Karpas-422 (cell line): ENCODE measurements around the gene PTH2. TPM values are rescaled to one million over a fixed set of nuclear protein-coding genes. Genes with fewer than 3 reads are reported as not detected.
"Not testable (repeated sequence)": the region's sequence is repeated elsewhere in the genome, so short reads cannot be mapped to it uniquely, and the experiment has no call there.

Experiments used
- DNase-seq: peaks from one replicate; pipeline ENCODE4 v3.0.0-alpha.2; 2015
- H2AFZ ChIP-seq: fragments of 200-600 bp; sonication (generic); 2 replicates; pipeline ENCODE4 v1.6.1; 2014; ENCODE audit warnings: antibody characterized with exemption, low read length, mixed read lengths
- H3K27ac ChIP-seq: fragments of 200-600 bp; sonication (generic); 2 replicates; pipeline ENCODE4 v1.5.1; 2014; ENCODE audit warnings: mild to moderate bottlenecking, low read length, moderate library complexity
- H3K27me3 ChIP-seq: fragments of 200-600 bp; sonication (generic); 2 replicates; pipeline ENCODE4 v1.6.1; 2014; ENCODE audit warnings: low read length, mixed read lengths
- H3K36me3 ChIP-seq: fragments of 200-600 bp; sonication (generic); 2 replicates; pipeline ENCODE4 v1.6.1; 2014; ENCODE audit warnings: low read length, mixed read lengths; ENCODE audit not compliant: insufficient read depth
- H3K4me1 ChIP-seq: fragments of 200-600 bp; sonication (generic); 2 replicates; pipeline ENCODE4 v1.6.1; 2014; ENCODE audit warnings: mild to moderate bottlenecking, low read length, mixed read lengths
- H3K4me2 ChIP-seq: fragments of 200-600 bp; sonication (generic); 2 replicates; pipeline ENCODE4 v1.6.1; 2014; ENCODE audit warnings: low read length, low read depth, mild to moderate bottlenecking; ENCODE audit not compliant: poor library complexity, severe bottlenecking
- H3K4me3 ChIP-seq: fragments of 200-600 bp; sonication (generic); 2 replicates; pipeline ENCODE4 v1.5.1; 2014; ENCODE audit warnings: mild to moderate bottlenecking, antibody characterized with exemption, low read length, mixed read lengths
- H3K79me2 ChIP-seq: fragments of 200-600 bp; sonication (generic); 2 replicates; pipeline ENCODE4 v1.6.1; 2014; ENCODE audit warnings: mild to moderate bottlenecking, low read length, mixed read lengths
- H3K9ac ChIP-seq: fragments of 200-600 bp; sonication (generic); 2 replicates; pipeline ENCODE4 v1.6.0; 2014; ENCODE audit warnings: low read length
- H3K9me2 ChIP-seq: fragments of 200-600 bp; sonication (generic), shearing (Covaris generic); replicated peaks from 2 replicates; pipeline ENCODE4 v1.6.0; 2014; ENCODE audit warnings: mild to moderate bottlenecking, low read length, moderate library complexity; ENCODE audit not compliant: insufficient read depth
- H3K9me3 ChIP-seq: fragments of 300-700, 200-600 bp; sonication (generic); 2 replicates; pipeline ENCODE4 v1.6.1; 2014; ENCODE audit warnings: low read length, mixed read lengths
- H4K20me1 ChIP-seq: fragments of 200-600 bp; sonication (generic); 2 replicates; pipeline ENCODE4 v1.6.1; 2014; ENCODE audit warnings: mild to moderate bottlenecking, antibody characterized with exemption, low read length, low read depth; ENCODE audit not compliant: insufficient read depth
- total RNA-seq: library from RNA; depleted of rRNA; stranded (reverse); fragments of >200 nt; shearing (Covaris generic); gene quantifications from 2 replicates; pipeline ENCODE4 v1.2.3, GENCODE V29; 2014; ENCODE audit warnings: low replicate concordance

The PTH2 gene
- total RNA-seq, 1 experiment from 2014 or later, result not detected

DNA sequence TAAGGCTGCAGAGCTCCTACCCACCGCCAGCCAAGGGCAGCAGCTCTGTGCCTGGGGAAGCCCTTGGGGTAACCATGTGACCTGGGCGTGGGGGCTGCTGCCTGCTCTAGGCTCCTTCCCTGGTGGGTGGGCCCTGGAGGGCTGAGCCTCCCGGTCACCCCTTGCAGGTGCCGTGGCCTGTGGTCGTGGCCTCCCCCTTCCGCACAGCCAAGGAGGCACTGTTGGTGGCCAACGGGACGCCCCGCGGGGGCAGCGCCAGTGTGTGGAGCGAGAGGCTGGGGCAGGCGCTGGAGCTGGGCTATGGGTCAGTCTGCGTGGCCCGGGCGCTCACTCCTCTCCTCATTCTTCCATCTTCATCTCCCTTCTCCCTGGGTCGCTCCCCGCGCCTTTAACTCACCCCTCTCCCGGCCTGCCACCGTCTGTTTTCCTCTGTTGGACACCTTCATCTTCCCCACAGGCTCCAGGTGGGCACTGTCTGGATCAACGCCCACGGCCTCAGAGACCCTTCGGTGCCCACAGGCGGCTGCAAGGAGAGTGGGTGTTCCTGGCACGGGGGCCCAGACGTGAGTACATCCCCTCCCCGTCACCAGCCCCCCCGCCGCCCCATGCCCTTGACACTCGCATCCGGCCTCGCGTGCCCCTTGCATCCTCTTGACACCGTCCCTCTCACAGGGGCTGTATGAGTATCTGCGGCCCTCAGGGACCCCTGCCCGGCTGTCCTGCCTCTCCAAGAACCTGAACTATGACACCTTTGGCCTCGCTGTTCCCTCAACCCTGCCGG lies 40.9 kb upstream of the PTH2 start:
- Histone ChIP-seq H3K27me3 (no peaks in the 10 kb centered on the region), H3K27ac (no peak overlapping the region), H3K36me3 (peaks cover 28% of the 10 kb centered on the region), H3K9ac (no peak overlapping the region), H3K4me3 (no peak overlapping the region), H4K20me1 (no peaks in the 10 kb centered on the region), H3K9me3 (no peaks in the 10 kb centered on the region), H3K4me2 (no peak overlapping the region), H3K4me1 (peaks cover 12% of the 10 kb centered on the region), H3K79me2 (no peaks in the 10 kb centered on the region), H2AFZ (no peak overlapping the region), H3K9me2 (no peaks in the 10 kb centered on the region)
- no peak for DNase-seq

DNA sequence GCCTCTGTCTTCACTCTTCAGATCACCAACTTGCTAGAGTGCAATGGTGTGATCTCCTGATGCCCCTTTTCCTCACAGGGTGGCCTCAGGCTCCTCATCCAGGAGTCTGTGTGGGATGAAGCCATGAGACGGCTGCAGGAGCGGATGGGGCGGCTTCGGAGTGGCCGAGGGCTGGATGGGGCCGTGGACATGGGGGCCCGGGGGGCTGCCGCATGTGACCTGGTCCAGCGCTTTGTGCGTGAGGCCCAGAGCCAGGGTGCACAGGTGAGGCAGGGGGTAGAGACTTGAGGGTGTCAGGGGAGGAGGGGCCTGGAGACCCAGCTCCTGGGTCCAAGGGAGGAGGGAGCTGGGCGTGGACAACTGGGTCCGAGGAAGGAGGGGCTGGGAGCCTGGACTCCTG lies 39.3 kb upstream of the PTH2 start:
- Histone ChIP-seq H3K27ac (no peak overlapping the region), H3K4me2 (no peak overlapping the region), H3K9me2 (no peaks in the 10 kb centered on the region), H2AFZ (no peak overlapping the region), H3K4me3 (no peak overlapping the region), H3K79me2 (no peaks in the 10 kb centered on the region), H3K36me3 (peaks cover 28% of the 10 kb centered on the region), H3K9me3 (no peaks in the 10 kb centered on the region), H4K20me1 (no peaks in the 10 kb centered on the region), H3K9ac (no peak overlapping the region), H3K27me3 (no peaks in the 10 kb centered on the region), H3K4me1 (no peaks in the 10 kb centered on the region)
- no peak for DNase-seq

DNA sequence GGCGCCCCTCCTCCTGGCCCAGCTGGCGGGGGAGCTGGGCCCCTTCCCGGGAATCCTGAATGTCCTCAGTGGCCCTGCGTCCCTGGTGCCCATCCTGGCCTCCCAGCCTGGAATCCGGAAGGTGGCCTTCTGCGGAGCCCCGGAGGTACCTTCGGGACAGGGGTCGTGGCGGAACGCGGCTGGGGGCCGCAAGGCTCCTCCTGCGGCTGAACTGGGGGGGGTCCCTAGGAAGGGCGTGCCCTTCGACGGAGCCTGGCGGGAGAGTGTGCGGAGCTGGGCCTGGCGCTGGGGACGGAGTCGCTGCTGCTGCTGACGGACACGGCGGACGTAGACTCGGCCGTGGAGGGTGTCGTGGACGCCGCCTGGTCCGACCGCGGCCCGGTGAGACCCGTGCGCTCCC lies 38.4 kb upstream of the PTH2 start:
- DNase-seq, result no peak
- Histone ChIP-seq H3K79me2 (no peaks in the 10 kb centered on the region), H4K20me1 (no peaks in the 10 kb centered on the region), H3K9me3 (no peaks in the 10 kb centered on the region), H3K4me1 (no peaks in the 10 kb centered on the region), H3K4me2 (no peak overlapping the region), H3K9me2 (no peaks in the 10 kb centered on the region), H3K27me3 (no peaks in the 10 kb centered on the region), H3K9ac (no peak overlapping the region), H2AFZ (no peak overlapping the region), H3K27ac (no peak overlapping the region), H3K4me3 (no peak overlapping the region), H3K36me3 (peaks cover 28% of the 10 kb centered on the region)

DNA sequence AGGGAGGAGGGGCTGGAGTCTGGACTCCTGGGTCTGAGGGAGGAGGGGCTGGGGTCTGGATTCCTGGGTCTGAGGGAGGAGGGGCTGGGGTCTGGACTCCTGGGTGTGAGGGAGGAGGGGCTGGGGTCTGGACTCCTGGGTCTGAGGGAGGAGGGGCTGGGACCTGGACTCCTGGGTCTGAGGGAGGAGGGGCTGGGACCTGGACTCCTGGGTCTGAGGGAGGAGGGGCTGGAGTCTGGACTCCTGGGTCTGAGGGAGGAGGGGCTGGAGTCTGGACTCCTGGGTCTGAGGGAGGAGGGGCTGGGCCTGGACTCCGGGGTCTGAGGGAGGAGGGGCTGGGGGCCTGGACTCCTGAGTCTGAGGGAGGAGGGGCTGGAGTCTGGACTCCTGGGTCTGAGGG lies 37.9 kb upstream of the PTH2 start:
- H3K4me3 ChIP-seq, H3K9me2 ChIP-seq, H3K9ac ChIP-seq, H4K20me1 ChIP-seq, DNase-seq, H3K4me2 ChIP-seq, H3K4me1 ChIP-seq, H2AFZ ChIP-seq, H3K27ac ChIP-seq, H3K27me3 ChIP-seq, H3K79me2 ChIP-seq, H3K9me3 ChIP-seq: not testable (repeated sequence)
- H3K36me3 ChIP-seq, result peaks cover 32% of the 10 kb centered on the region

DNA sequence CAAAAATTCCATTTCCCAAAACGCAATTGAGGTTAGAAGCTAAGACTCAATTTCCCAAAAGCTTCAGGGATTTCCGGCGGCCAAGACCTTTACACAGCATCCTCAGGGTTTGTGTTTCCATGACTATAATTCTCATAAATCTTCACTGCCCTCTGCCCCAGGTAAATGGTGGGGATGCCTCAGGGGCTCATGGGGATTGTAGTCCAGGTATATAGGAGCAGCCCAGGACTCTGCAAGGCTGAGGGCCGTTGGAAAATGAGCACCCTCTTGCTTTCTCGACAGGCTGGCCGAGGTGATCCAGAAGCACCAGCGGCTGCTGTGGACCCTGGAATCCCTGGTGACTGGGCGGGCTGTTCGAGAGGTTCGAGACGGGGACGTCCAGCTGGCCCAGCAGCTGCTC lies 36.1 kb upstream of the PTH2 start:
- H3K4me1 ChIP-seq, result peaks cover 3% of the 10 kb centered on the region
- H3K36me3 ChIP-seq, result peaks cover 24% of the 10 kb centered on the region
- no peak overlapping the region for H3K4me3 ChIP-seq
- no peak overlapping the region for H2AFZ ChIP-seq
- no peak overlapping the region for H3K9ac ChIP-seq
- H3K27ac ChIP-seq, result no peak overlapping the region
- H4K20me1 ChIP-seq, result no peaks in the 10 kb centered on the region
- H3K9me2 ChIP-seq, result no peaks in the 10 kb centered on the region
- DNase-seq, result no peak
- H3K79me2 ChIP-seq, result peaks cover 18% of the 10 kb centered on the region
- H3K9me3 ChIP-seq, result no peaks in the 10 kb centered on the region
- H3K27me3 ChIP-seq, result no peaks in the 10 kb centered on the region
- H3K4me2 ChIP-seq, result no peak overlapping the region

DNA sequence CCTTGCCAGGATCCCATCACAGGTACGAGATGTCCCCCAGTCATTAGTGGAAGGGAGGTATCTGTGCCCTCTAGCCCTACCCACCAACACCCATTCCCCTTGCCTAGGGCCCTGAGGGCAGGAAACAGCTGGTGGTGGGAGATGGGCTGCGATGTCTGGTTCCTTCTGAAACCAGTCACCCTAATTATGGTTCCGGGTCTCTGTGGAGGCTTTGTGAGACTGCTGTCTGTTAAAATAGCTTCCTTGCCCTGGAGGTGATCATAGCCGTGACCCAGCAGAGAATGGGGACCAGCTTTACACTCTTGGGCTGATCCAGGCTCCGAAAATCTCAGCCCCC lies 35.3 kb upstream of the PTH2 start:
- Histone ChIP-seq H4K20me1 (no peaks in the 10 kb centered on the region), H3K27ac (no peak overlapping the region)

DNA sequence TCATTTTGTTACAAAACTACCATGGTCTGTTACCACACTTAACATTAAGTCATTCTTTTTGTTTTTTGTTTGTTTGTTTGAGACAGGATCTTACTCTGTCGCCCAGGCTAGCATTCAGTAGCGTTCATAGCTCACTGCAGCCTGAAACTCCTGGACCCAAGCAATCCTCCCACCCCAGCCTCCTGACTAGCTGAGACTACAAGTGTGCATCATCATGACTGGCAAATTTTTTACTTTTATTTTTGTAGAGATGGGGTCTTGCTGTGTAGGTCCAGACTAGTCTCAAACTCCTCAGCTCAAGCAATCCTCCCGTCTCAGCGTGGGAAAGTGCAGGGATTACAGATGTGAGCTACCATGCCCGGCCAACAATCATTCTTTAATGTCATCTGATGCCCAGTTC lies 33.1 kb upstream of the PTH2 start:
- Histone ChIP-seq H3K9me2 (no peaks in the 10 kb centered on the region), H3K79me2 (peaks cover 30% of the 10 kb centered on the region), H3K36me3 (peaks cover 17% of the 10 kb centered on the region; the same call in 1 of the 2 replicates), H3K27me3 (no peaks in the 10 kb centered on the region), H4K20me1 (no peaks in the 10 kb centered on the region), H3K9ac (no peak overlapping the region), H2AFZ (no peak overlapping the region), H3K4me3 (no peak overlapping the region), H3K4me1 (peaks cover 22% of the 10 kb centered on the region), H3K4me2 (no peak overlapping the region), H3K9me3 (no peaks in the 10 kb centered on the region), H3K27ac (no peak overlapping the region)
- no peak for DNase-seq

More for the DNA sequence above, 35.3 kb upstream of the PTH2 start:
- Histone ChIP-seq H3K4me2 (no peak overlapping the region), H3K9me3 (no peaks in the 10 kb centered on the region), H2AFZ (no peak overlapping the region), H3K36me3 (peaks cover 17% of the 10 kb centered on the region), H3K9ac (no peak overlapping the region), H3K9me2 (no peaks in the 10 kb centered on the region), H3K4me3 (no peak overlapping the region), H3K4me1 (peaks cover 12% of the 10 kb centered on the region), H3K27me3 (no peaks in the 10 kb centered on the region), H3K79me2 (peaks cover 27% of the 10 kb centered on the region)
- DNase-seq, result no peak

DNA sequence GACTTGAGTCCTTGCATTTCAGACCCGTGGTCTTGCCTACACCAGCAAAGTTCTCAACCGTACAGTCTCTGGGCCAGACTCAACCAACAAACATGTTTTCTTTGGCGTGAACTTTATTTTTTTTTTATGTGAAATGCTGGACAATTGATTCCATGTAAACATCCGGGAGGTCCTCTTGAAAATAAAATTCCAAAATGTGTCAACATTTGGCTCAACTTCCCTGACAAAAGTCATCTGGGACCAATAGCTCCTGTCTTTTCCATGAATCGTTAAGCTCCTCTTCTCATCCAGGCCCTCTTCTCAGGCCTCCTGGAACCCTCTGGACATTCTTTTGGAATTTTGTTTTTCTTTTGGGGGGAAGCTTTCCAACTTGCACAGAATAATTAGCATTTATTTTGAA lies 32.5 kb upstream of the PTH2 start:
- H3K9ac ChIP-seq, result no peak overlapping the region
- peaks cover 23% of the 10 kb centered on the region for H3K4me1 ChIP-seq
- peaks cover 35% of the 10 kb centered on the region for H3K79me2 ChIP-seq

More for the DNA sequence above, 32.5 kb upstream of the PTH2 start:
- Histone ChIP-seq H3K27me3 (no peaks in the 10 kb centered on the region), H3K4me3 (no peak overlapping the region), H3K9me3 (no peaks in the 10 kb centered on the region), H2AFZ (no peak overlapping the region), H3K9me2 (no peaks in the 10 kb centered on the region), H3K4me2 (no peak overlapping the region), H3K36me3 (peaks cover 17% of the 10 kb centered on the region; the same call in 1 of the 2 replicates), H3K27ac (no peak overlapping the region), H4K20me1 (no peaks in the 10 kb centered on the region)
- no peak for DNase-seq
